HG03039 (cell line): ENCODE data around the gene MYO16.

Experiments
- ATAC-seq: cut with Tn5 transposase; IDR thresholded peaks from one replicate; pipeline ENCODE4 v1.9.1; 2021; ENCODE audit warnings: mild to moderate bottlenecking, moderate library complexity; ENCODE audit not compliant: unreplicated experiment

The MYO16 gene

GRCh38 chr13:109114162-109114561, 484.8 kb downstream of the MYO16 start:
- ATAC-seq, result no peak

- no peak for ATAC-seq
Measured at GRCh38 chr13:109114991-109115390, 485.6 kb downstream of the MYO16 start.

GRCh38 chr13:109118521-109118920, 489.1 kb downstream of the MYO16 start:
- no peak for ATAC-seq

GRCh38 chr13:109119896-109120295, 490.5 kb downstream of the MYO16 start:
- ATAC-seq, result no peak

- no peak for ATAC-seq
Measured at GRCh38 chr13:109121826-109122225, 492.4 kb downstream of the MYO16 start.

GRCh38 chr13:109123971-109124370, 494.6 kb downstream of the MYO16 start:
- ATAC-seq, result no peak

GRCh38 chr13:109126178-109126577, 496.8 kb downstream of the MYO16 start:
- ATAC-seq, result no peak

- ATAC-seq, result no peak
Measured at GRCh38 chr13:109126891-109127641, 497.7 kb downstream of the MYO16 start.

- no peak for ATAC-seq
Measured at GRCh38 chr13:109128121-109128520, 498.7 kb downstream of the MYO16 start.

GRCh38 chr13:109130093-109130835, 500.9 kb downstream of the MYO16 start:
- ATAC-seq, result no peak

GRCh38 chr13:109131698-109132257, 502.4 kb downstream of the MYO16 start:
- ATAC-seq, result peak; percentile 89

GRCh38 chr13:109135018-109135417, 505.6 kb downstream of the MYO16 start:
- ATAC-seq, result no peak

GRCh38 chr13:109136873-109137272, 507.5 kb downstream of the MYO16 start:
- no peak for ATAC-seq

GRCh38 chr13:109139346-109139745, 509.9 kb downstream of the MYO16 start:
- ATAC-seq, result no peak

GRCh38 chr13:109140054-109140453, 510.6 kb downstream of the MYO16 start:
- ATAC-seq, result no peak

GRCh38 chr13:109140479-109141349, 511.3 kb downstream of the MYO16 start:
- ATAC-seq, result no peak

GRCh38 chr13:109141706-109142105, 512.3 kb downstream of the MYO16 start:
- ATAC-seq, result no peak

GRCh38 chr13:109144693-109145437, 515.5 kb downstream of the MYO16 start:
- no peak for ATAC-seq

GRCh38 chr13:109145631-109146030, 516.2 kb downstream of the MYO16 start:
- ATAC-seq, result peak; percentile 78

GRCh38 chr13:109146393-109146792, 517.0 kb downstream of the MYO16 start:
- ATAC-seq, result no peak
